Neuronal stem cell (in vitro differentiated cells): ENCODE measurements around the gene KRT80.

Experiments
- DNase-seq: peaks from one replicate; pipeline ENCODE4 v3.0.0-alpha.2; 2013; ENCODE audit warnings: low spot score
- H2AFZ ChIP-seq: one replicate; pipeline ENCODE4 v1.6.1; 2013; ENCODE audit warnings: mild to moderate bottlenecking, low read length, inconsistent platforms
- H2AK5ac ChIP-seq: 2 replicates; pipeline ENCODE4 v1.6.1; 2013; ENCODE audit warnings: low read depth, mild to moderate bottlenecking, inconsistent platforms, low read length, moderate library complexity, mixed read lengths
- H2BK120ac ChIP-seq: 2 replicates; pipeline ENCODE4 v1.6.1; 2013; ENCODE audit warnings: low read depth, mild to moderate bottlenecking, inconsistent platforms, low read length, moderate library complexity, mixed read lengths
- H2BK12ac ChIP-seq: one replicate; pipeline ENCODE4 v1.6.1; 2013; ENCODE audit warnings: low read length, inconsistent platforms
- H2BK15ac ChIP-seq: 2 replicates; pipeline ENCODE4 v1.6.1; 2013; ENCODE audit warnings: mild to moderate bottlenecking, low read length, inconsistent platforms, mixed read lengths
- H2BK5ac ChIP-seq: one replicate; pipeline ENCODE4 v1.6.1; 2013; ENCODE audit warnings: inconsistent platforms, mild to moderate bottlenecking, low read length, moderate library complexity
- H3K14ac ChIP-seq: one replicate; pipeline ENCODE4 v1.6.1; 2013; ENCODE audit warnings: low read length, inconsistent platforms
- H3K18ac ChIP-seq: 2 replicates; pipeline ENCODE4 v1.6.1; 2013; ENCODE audit warnings: low read length, inconsistent platforms
- H3K23ac ChIP-seq: 2 replicates; pipeline ENCODE4 v1.6.1; 2013; ENCODE audit warnings: low read depth, mild to moderate bottlenecking, mixed read lengths, low read length, inconsistent platforms; ENCODE audit not compliant: poor library complexity
- H3K27ac ChIP-seq: replicated peaks from 3 replicates; pipeline ENCODE4 v1.5.1; 2013; ENCODE audit warnings: low read length, inconsistent platforms
- H3K27me3 ChIP-seq, 3 experiments: 2 replicates each; pipeline ENCODE4 v1.6.1; 2013; ENCODE audit warnings: low read length in 3 of 3, mild to moderate bottlenecking in 2 of 3, inconsistent platforms in 1 of 3, low read depth in 1 of 3, mixed read lengths in 1 of 3, moderate library complexity in 1 of 3; ENCODE audit not compliant: control insufficient read depth in 3 of 3, insufficient read depth in 3 of 3
- H3K36me3 ChIP-seq, 2 donors: replicated peaks in 1 of 2; 2 replicates each; pipeline ENCODE4 v1.6.1; 2013; ENCODE audit warnings: low read length in 2 of 2; ENCODE audit not compliant: control insufficient read depth in 2 of 2, insufficient read depth in 2 of 2
- H3K4ac ChIP-seq: 2 replicates; pipeline ENCODE4 v1.6.1; 2013; ENCODE audit warnings: inconsistent platforms, mild to moderate bottlenecking, low read length, moderate library complexity
- H3K4me1 ChIP-seq, 2 donors: 1 replicate in 1 of 2; 2 replicates in 1 of 2; pipeline ENCODE4 v1.6.1; 2013; ENCODE audit warnings: low read length in 2 of 2, low read depth in 1 of 2; ENCODE audit not compliant: control insufficient read depth in 2 of 2, insufficient read depth in 1 of 2
- H3K4me2 ChIP-seq: one replicate; pipeline ENCODE4 v1.6.1; 2013; ENCODE audit warnings: mild to moderate bottlenecking, low read length, inconsistent platforms; ENCODE audit not compliant: insufficient read depth, poor library complexity, severe bottlenecking
- H3K4me3 ChIP-seq, 2 donors: 2 replicates each; pipeline ENCODE4 v1.5.1; 2013; ENCODE audit warnings: low read length in 2 of 2, mild to moderate bottlenecking in 2 of 2, inconsistent platforms in 1 of 2, moderate library complexity in 1 of 2
- H3K79me1 ChIP-seq: one replicate; pipeline ENCODE4 v1.6.1; 2013; ENCODE audit warnings: low read depth, mild to moderate bottlenecking, inconsistent platforms, low read length, moderate library complexity
- H3K9ac ChIP-seq: one replicate; pipeline ENCODE4 v1.6.1; 2013; ENCODE audit warnings: mild to moderate bottlenecking, low read depth, low read length, inconsistent platforms; ENCODE audit not compliant: poor library complexity
- H3K9me3 ChIP-seq, 2 donors: replicated peaks in 1 of 2; 2 replicates each; pipeline versions ENCODE3 to v1.6.1; 2013; ENCODE audit warnings: low read length in 2 of 2, mild to moderate bottlenecking in 2 of 2, inconsistent platforms in 1 of 2, low read depth in 1 of 2, mixed read lengths in 1 of 2, moderate library complexity in 1 of 2; ENCODE audit not compliant: control insufficient read depth in 2 of 2, insufficient read depth in 1 of 2
- H4K8ac ChIP-seq: one replicate; pipeline ENCODE4 v1.6.1; 2013; ENCODE audit warnings: low read depth, mild to moderate bottlenecking, inconsistent platforms, low read length, moderate library complexity
- H4K91ac ChIP-seq: one replicate; pipeline ENCODE4 v1.6.1; 2013; ENCODE audit warnings: low read length, low read depth, mild to moderate bottlenecking, inconsistent platforms; ENCODE audit not compliant: poor library complexity
- WGBS, 2 donors: extraction: QIAGEN DNeasy Blood & Tissue Kit; methylation state at CpG; one replicate each; pipeline ENCODE4 v1.1.7; 2013; ENCODE audit warnings: missing lambda C conversion rate in 2 of 2, mixed read lengths in 1 of 2; ENCODE audit not compliant: insufficient read length in 2 of 2, insufficient replicate concordance in 1 of 2; ENCODE audit errors: extremely low coverage in 2 of 2; 5-methylcytosine and 5-hydroxymethylcytosine counted together

The KRT80 gene

DNA sequence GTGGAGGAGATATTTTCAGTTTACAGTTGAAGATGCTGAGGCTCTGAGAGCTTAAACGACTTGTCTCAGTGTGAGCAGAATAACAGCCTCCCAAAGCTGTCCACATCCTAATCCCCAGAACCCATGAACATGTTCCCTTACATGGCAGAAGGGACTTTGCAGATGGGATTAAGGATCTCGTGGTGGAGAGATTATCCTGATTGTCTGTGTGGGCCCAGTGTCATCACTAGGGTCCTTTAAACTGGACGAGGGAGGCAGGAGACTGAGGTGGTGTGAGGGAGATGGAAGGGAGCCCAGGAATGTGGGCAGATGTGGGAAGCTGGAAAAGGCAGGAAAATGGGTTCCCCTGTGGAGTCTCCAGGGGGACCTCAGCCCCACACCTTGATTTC is 9.6 kb upstream of the KRT80 start:
- H3K14ac ChIP-seq = no peak overlapping the region
- no peak overlapping the region for H3K4ac ChIP-seq
- H2AFZ ChIP-seq = no peak overlapping the region
- H2BK5ac ChIP-seq = no peak overlapping the region
- no peak overlapping the region for H3K4me3 ChIP-seq
- H3K27ac ChIP-seq = no peak overlapping the region
- no peak overlapping the region for H3K9ac ChIP-seq
- no peaks in the 10 kb centered on the region for H3K79me1 ChIP-seq
- H3K36me3 ChIP-seq = no peaks in the 10 kb centered on the region
- peak overlapping the region; percentile 8 for H3K23ac ChIP-seq
- no peak overlapping the region for H2BK15ac ChIP-seq
- no CpG with 5 or more reads among the region's 3 CpGs for WGBS, 2 donors
- H2BK12ac ChIP-seq = no peak overlapping the region
- no peak overlapping the region for H2BK120ac ChIP-seq
- no peak overlapping the region for H3K4me2 ChIP-seq
- H3K27me3 ChIP-seq = peaks cover 0 to 56% (median 0%) of the 10 kb centered on the region in 3 experiments
- H4K91ac ChIP-seq = no peak overlapping the region
- H3K4me1 ChIP-seq = peaks cover 2 to 28% of the 10 kb centered on the region in 2 donors
- no peak overlapping the region for H3K18ac ChIP-seq
- DNase-seq = no peak
- no peaks in the 10 kb centered on the region for H3K9me3 ChIP-seq
- peak overlapping the region; percentile 39 for H2AK5ac ChIP-seq
- H4K8ac ChIP-seq = no peak overlapping the region

- Histone ChIP-seq H2BK15ac (peak overlapping the region; percentile 16), H3K23ac (peak overlapping the region; percentile 8), H3K4me3 (no peak overlapping the region), H3K4ac (no peak overlapping the region), H2BK5ac (no peak overlapping the region), H4K91ac (no peak overlapping the region), H2BK12ac (no peak overlapping the region), H3K4me2 (no peak overlapping the region), H2AFZ (no peak overlapping the region), H3K9ac (peak overlapping the region; percentile 47), H3K27ac (no peak overlapping the region), H3K14ac (no peak overlapping the region), H3K4me1 (peaks cover 2 to 28% of the 10 kb centered on the region in 2 donors), H2BK120ac (no peak overlapping the region), H4K8ac (no peak overlapping the region), H3K36me3 (no peaks in the 10 kb centered on the region), H2AK5ac (peak overlapping the region; percentile 39), H3K9me3 (no peaks in the 10 kb centered on the region), H3K79me1 (no peaks in the 10 kb centered on the region), H3K27me3 (peaks cover 0 to 56% (median 0%) of the 10 kb centered on the region in 3 experiments), H3K18ac (peak overlapping the region; percentile 50)
- DNase-seq = no peak
- WGBS, 2 donors = no CpG with 5 or more reads among the region's 15 CpGs
These were observed 9.1 kb upstream of the KRT80 start for GRCh38 chr12:52200781-52201450.

GRCh38 chr12:52200086-52200780 is 8.4 kb upstream of the KRT80 start:
- H3K4ac ChIP-seq = no peak overlapping the region
- no peaks in the 10 kb centered on the region for H3K9me3 ChIP-seq
- no peak overlapping the region for H2BK15ac ChIP-seq
- H3K9ac ChIP-seq = no peak overlapping the region
- peaks cover 0 to 56% (median 0%) of the 10 kb centered on the region in 3 experiments for H3K27me3 ChIP-seq
- H3K4me1 ChIP-seq = peaks cover 2 to 28% of the 10 kb centered on the region in 2 donors
- H4K8ac ChIP-seq = no peak overlapping the region
- H3K79me1 ChIP-seq = no peaks in the 10 kb centered on the region
- H2AK5ac ChIP-seq = peak overlapping the region; percentile 66
- no peak overlapping the region for H2BK5ac ChIP-seq
- H3K4me2 ChIP-seq = no peak overlapping the region
- H3K4me3 ChIP-seq = peak overlapping the region in 1 of 2 donors; percentile 26
- no peaks in the 10 kb centered on the region for H3K36me3 ChIP-seq
- peak overlapping the region; percentile 18 for H3K18ac ChIP-seq
- no peak overlapping the region for H3K27ac ChIP-seq
- no peak overlapping the region for H2AFZ ChIP-seq
- H4K91ac ChIP-seq = no peak overlapping the region
- no CpG with 5 or more reads among the region's 13 CpGs for WGBS, 2 donors
- no peak overlapping the region for H3K14ac ChIP-seq
- no peak overlapping the region for H2BK120ac ChIP-seq
- H2BK12ac ChIP-seq = no peak overlapping the region
- H3K23ac ChIP-seq = no peak overlapping the region
- DNase-seq = no peak

- Histone ChIP-seq H3K79me1 (no peaks in the 10 kb centered on the region), H3K14ac (no peak overlapping the region), H3K27ac (no peak overlapping the region), H4K91ac (no peak overlapping the region), H2BK12ac (peak overlapping the region; percentile 33), H3K4me3 (no peak overlapping the region), H3K27me3 (peaks cover 0 to 53% (median 0%) of the 10 kb centered on the region in 3 experiments), H3K4me2 (no peak overlapping the region), H4K8ac (no peak overlapping the region), H3K9ac (no peak overlapping the region), H2BK15ac (no peak overlapping the region), H2AFZ (no peak overlapping the region), H3K23ac (no peak overlapping the region), H2AK5ac (peak overlapping the region; percentile 68), H2BK120ac (no peak overlapping the region), H3K36me3 (no peaks in the 10 kb centered on the region), H3K9me3 (no peaks in the 10 kb centered on the region), H3K4me1 (peaks cover 2 to 28% of the 10 kb centered on the region in 2 donors), H3K18ac (peak overlapping the region; percentile 31), H2BK5ac (no peak overlapping the region), H3K4ac (no peak overlapping the region)
- no CpG with 5 or more reads among the region's 8 CpGs for WGBS, 2 donors
- DNase-seq = no peak
These were observed 7.6 kb upstream of the KRT80 start for GRCh38 chr12:52199294-52199919.
